AG08396 (cell line): ENCODE data around the gene PTPRN2.
"Not testable (repeated sequence)": the region's sequence is repeated elsewhere in the genome, so short reads cannot be mapped to it uniquely, and the experiment has no call there.

ENCODE experiments used
- DNase-seq: peaks from one replicate; pipeline ENCODE4 v3.0.0; 2012; ENCODE audit warnings: low spot score, mixed read lengths

PTPRN2 gene

DNA sequence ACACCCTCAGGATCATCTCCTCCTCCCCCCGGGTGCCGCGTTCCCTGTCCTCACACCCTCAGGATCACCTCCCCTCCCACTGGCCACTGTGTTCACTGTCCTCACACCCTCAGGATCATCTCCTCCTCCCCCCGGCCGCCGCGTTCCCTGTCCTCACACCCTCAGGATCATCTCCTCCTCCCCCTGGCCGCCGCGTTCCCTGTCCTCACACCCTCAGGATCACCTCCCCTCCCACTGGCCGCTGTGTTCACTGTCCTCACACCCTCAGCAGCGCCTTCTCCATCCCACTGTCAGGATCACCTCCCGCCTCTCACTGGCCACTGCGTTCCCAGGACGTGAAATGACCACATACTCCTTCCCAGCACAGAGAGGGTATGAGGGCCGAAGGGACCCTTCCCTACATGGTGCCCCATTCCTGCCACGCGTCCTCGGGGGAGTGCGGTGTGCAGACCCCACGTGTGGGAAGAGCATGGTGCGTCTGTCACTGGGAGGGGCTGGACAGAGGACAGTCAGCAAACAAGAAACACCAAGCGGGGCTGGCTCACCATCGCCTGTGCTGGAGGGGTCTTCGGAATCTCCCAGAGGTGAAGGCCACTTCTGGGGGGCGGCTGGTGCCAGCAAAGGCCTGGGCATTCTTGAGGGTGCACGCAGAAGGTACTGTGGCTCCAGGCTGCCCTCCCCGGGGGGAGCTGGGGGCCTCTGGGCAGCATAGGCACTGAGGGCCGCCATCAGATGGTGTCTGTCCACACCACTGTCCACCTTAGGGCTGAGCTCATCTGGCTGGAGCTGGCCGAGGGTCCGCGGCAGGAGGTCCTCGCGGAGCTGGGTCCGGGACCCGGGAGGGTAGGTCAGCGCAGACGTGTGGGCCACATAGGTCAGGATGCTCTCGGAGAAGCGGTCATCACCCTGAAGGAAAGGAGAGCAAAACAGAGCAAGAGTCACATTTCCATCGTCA is 421.0 kb downstream of the PTPRN2 start:
- no peak for DNase-seq

DNA sequence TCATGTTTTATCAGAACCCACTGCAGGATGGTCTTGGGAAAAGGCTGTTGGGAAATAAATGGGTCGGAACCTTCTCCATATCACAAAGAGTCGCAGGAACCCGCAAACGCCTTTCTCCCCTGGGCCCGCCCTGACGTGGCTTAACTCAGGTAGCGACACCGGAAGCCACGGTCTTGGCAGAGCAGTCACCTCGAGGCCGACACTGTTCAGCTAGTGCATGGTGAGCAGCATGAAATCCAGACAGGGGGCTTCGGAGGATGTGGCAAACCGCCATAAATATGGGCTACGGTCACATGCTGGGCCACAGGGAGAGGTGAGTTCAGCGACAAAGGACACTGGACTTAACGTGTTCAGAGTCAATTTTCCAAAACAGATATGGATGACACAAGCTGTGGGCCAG is 421.9 kb downstream of the PTPRN2 start:
- no peak for DNase-seq

DNA sequence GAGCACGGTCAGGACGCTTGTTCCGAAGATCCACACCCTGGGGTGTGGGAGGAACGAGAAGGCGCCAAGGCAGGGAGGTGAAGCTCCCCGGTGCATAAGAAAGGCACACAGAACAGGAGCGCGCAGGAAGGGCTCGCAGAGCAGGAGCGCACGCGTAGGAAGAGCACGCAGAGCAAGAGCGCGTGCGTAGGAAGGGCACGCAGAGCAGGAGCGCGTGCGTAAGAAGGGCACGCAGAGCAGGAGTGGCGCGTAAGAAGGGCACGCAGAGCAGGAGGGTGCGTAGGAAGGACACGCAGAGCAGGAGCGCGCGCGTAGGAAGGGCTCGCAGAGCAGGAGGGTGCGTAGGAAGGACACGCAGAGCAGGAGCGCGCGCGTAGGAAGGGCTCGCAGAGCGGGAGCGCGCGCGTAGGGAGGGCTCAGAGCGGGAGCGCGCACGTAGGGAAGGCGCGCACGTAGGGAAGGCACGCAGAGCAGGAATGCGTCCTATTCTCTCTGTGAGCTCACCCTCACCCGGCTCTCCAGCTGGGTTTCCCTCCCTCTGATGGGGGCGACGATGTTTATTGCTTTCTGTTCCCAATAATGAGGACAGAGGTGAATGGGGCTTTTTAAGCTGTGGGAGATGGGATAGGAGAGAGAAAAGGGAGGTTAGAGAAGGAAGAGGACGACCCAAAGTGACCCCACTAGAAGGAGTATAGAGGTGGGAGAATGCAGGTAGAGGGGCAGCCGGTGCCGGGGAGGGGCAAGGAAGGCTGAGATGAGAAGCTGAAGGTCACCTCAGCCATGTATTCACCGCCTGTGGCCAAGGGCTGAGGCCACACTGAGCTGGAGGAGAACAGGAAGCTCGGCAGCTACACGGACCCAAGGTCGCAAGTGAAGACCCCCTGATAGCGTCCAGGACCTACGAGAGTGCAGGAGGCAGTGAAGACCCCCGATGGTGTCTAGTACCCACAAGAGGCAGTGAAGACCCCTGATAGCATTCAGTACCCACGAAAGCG is 423.2 kb downstream of the PTPRN2 start:
- DNase-seq: no peak

DNA sequence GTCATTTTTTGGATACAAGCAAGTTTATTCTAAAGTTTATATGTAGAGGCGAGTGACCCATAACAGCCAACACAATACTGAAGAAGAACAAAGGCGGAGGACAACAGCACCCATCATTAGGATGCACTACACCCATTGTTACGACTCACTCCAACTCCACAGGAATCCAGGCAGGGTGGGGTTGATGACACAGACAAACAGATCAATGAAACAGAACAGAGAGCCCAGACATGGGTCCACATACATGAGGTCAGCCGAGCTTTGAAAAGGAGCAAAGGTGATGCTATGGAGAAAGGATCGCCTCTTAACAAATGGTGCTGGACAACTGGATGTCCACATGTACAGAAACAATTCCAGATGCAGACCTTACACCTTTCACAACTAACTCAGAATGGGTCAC is 426.4 kb downstream of the PTPRN2 start:
- DNase-seq: no peak

DNA sequence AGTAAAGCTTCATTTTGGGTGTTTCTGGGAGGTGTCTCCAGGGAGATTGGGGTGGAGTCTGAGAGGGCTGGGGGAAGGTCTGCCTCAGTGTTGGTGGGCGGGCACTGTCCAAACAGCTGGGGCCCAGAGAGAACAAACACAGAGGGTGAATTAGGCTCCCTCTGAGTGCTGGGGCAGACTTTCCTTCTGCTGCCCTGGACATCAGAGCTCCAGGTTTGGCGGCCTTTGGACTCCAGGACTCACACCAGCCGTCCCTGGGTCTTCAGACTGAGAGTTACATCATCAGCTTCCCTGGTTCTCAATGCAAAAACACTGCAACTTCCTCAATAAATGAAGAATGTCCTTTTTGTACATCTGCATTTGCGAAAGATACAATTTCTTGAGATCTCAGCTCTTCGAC is 427.4 kb downstream of the PTPRN2 start:
- DNase-seq: no peak

DNA sequence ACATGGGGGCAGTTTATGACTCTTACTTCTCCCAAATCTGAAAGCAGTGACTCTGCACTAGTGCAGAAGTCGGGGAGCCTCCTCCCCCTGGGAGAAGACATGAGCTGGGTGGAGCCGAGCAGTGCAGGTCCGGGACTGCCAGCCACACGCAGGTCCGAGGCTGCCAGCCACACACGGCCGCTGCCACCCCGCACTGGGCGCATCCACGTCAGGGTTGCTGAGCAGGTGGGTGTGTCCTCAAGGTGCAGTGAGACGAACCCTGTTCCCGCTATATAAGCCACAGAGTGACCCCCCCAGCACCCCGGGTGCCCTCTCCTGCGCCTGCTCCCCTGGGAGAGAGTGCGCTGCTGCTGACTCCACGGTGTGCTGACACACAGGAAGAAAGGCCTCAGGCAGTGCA is 430.2 kb downstream of the PTPRN2 start:
- DNase-seq: no peak

DNA sequence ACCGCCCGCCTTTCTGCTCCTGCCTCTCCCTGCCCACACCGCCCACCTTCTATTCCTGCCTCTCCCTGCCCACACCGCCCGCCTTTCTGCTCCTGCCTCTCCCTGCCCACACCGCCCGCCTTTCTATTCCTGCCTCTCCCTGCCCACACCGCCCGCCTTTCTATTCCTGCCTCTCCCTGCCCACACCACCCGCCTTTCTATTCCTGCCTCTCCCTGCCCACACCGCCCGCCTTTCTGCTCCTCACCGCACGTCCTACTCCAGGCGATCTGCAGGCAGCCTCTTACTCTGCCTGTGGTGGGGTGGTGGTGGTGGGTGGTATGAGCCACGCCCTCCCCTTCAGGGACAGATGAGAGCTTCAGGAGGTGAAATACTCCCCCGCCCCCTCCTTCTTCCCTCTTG is 436.4 kb downstream of the PTPRN2 start:
- DNase-seq: not testable (repeated sequence)

DNA sequence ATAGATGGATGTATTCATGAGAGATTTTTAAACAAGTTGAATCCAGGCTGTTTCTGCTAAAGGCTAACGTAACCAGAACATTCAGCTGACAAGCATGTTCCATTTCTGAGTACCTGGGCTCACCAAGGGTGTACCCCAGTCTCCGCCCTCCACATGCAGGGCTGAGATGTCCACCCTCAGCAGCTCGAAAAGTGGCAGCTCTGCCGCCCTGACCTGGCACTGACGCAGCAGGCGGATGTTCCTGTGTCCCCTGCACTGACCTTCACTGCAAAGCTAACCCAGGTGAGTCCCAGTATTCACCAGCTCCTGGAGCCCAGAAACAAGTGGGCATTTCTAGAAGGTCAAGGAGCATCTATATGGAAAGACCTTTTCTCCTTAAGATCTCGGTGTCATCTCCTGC is 437.4 kb downstream of the PTPRN2 start:
- no peak for DNase-seq

DNA sequence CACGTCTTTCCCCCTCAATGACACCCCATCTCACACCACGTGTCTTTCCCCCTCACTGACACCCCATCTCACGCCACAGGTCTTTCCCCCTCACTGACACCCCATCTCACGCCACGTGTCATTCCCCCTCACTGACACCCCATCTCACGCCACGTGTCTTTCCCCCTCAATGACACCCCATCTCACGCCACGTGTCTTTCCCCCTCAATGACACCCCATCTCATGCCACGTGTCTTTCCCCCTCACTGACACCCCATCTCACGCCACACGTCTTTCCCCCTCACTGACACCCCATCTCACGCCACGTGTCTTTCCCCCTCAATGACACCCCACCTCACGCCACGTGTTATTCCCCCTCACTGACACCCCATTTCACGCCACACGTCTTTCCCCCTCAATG is 440.2 kb downstream of the PTPRN2 start:
- not testable (repeated sequence) for DNase-seq

DNA sequence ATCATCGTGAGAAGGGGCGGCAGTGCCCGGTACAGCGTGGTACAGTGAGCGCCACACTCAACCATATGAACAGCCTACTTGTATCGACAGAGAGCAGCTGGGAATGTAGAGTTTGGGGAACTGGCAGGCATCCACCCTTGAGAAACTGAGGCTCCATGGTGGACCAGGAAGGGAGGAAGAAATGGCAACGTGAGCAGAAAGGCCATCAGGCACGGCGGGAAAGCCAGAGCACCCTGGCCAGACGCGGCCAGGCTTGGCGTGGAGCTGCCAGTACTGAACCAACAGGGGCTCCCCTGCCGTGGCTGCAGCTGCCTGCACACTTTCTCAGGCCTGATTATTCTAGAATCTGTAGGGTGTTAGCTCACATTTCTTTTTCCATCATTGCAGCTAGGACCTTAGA is 442.3 kb downstream of the PTPRN2 start:
- DNase-seq: no peak

DNA sequence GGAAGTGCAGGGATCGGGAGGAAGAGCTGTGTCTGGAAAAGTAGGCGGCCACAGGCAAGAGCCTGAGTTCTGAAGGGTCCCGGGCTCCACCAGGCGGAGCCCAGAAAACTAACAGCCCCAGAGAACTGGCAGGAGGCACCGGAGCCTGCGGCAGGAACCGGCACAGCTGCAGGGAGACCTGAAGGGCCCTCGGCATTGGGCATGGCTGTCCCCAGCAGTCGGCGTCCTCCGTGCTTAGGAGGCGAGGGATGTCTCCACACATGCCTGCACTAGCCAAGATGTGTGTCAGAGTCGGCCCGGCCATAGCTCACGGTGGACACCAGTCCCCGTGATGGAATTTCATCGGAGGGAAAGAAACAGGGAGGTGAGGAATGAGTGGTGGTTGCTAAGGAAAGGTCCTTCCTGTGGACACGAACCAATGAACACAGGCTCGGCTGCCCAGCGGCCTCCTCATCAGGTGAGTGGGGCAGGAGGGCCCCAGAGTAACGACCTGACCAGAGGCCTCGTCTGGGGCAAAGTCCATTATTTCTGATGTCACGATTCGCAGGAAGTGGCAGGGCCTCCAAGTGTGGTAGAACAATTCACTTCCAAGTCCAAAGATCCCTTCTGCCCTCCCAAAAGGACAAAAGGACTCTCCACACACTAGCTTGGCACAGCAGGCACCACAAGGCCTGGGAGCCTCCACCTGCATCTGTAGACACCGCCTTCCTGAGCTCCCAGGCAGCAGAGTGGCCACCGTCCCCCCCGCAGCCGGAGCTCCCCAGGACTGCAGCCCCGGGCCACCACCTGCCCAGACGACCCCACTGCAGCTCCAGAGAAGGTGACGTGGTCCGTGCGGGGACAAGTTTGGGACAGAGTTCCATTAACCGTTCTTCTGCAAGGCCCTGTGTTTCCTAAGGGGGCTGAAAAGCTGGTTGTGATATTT is 444.2 kb downstream of the PTPRN2 start:
- no peak for DNase-seq

DNA sequence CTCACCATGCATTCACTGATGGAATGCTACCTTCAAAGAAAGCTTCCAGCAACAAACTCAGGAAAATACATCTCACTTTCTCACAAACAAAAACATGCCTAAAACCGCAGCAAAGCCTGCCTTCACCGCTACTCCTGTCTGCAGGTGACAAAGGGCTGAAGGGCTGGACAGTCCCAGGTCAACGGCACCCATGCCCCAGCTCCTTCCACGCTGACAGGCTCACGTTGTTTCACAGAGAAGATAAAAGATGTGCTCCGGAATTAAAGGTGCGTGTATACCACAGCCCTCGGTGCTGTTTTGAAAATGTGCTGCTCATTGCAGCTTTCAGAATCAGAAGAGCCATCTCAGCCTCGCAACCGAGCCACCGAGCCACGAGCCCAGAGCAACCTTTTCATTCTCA is 445.0 kb downstream of the PTPRN2 start:
- DNase-seq: no peak

DNA sequence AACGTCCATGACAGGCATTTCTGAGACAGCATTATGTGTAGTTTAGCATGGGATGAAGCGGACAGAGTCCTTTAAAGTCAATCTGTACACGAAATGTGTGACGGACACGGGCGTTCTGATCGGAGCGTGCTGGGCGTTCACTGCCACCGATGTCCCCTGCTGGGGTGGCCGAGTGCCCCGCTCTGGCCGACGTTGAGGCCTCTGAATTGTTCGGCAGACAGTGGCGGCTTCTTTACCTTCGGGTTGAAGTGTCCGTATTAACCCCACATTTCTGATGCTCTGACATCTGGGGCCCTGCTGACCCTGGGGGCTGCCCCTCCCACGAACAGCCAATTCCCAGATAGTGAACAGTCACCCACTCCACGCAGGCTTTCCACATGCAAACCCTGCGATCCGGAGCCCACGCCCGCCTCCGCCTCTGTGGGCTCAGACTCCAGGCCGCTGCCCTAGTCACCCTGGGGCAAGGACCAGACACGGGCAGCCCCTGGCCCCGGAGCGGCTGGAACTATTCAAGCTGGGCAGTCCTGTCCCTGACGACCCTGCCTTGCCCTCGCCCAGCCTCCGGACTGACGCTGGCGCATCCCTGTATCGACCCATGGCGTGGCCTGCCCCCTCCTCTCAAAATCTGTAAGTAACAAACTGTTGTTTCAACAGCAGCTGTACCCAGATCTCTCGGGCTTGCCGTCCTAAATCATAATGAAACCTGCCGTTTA is 445.7 kb downstream of the PTPRN2 start:
- DNase-seq: no peak

DNA sequence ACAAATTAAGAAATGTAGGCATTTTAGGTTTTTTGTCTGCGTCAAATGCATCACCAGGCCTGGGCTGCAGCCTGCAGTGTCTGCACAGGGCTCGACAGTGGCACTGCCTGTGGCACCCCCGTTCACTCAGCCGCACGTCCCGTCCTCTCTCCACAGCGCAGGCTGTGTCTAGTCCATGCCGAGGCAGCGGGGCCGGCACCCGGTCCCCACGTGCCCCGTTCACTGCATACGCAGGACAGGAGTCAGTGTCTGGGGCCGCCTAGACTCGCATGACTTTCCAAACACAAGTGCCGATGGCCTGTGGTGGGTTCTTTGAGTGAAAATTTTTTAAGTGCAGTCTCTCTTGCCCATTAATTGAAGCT is 446.4 kb downstream of the PTPRN2 start:
- DNase-seq: no peak

DNA sequence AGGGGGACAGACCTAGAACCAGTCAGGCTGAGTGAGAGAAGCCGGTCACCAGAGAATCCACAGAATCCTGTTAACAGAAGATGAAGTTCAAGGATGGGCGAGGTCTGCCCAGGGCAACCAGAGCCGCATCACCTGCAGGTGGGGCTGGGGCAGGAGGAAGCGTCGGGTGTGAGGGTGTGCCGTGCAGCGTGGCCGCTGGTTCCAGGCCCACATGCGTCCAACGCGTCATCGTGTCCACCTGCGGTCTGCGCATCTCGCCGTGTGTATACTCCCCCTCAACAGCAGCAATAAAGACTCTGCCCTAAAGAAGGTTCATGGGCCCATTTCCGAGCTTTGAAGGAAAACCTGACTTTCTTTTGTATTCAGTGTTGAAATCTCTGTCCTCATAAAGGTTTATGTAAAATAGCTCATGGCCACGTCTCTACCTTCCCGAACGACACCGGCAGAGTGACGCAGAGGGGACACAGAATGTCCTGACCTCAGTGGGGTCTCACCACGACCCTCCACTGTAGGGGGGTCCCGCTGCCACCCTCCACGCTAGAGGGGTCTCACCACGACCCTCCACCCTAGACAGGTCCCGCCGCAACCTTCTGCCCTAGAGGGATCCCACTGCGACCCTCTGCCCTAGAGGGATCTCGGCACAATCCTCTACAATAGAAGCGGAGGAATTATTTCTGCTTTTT is 446.9 kb downstream of the PTPRN2 start:
- no peak for DNase-seq

DNA sequence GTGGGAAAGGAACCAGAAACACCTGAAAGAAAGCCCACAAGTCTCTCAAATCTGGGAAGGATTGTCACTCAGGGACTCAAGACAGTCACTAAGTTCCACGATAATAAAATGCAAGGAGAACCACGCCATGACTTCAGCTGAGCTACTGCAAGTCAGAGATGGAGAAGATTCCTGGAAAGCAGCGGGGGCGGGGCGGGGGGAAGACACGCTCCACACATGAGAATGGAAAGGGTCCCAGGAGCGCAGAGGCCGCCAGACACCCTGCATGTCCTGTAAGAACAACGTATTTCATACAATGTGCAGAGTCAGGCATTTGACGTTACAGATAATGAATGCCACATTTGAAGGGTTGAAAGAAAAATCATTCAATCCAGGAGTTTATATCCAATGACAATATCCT is 448.1 kb downstream of the PTPRN2 start:
- DNase-seq: no peak

DNA sequence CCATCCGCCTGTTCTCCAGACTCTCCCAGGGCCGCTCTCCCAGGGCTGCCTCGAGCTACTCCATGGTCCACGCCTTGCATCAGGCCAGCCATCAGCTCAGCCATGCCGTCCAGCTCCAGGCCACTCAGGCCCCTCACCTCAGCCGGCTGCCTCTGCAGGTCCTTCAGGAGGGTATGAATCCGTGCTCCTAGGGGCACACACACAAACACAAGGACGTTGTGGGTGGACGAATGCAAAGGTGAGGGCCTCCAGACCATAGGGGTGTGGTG is 449.4 kb downstream of the PTPRN2 start:
- DNase-seq: no peak

DNA sequence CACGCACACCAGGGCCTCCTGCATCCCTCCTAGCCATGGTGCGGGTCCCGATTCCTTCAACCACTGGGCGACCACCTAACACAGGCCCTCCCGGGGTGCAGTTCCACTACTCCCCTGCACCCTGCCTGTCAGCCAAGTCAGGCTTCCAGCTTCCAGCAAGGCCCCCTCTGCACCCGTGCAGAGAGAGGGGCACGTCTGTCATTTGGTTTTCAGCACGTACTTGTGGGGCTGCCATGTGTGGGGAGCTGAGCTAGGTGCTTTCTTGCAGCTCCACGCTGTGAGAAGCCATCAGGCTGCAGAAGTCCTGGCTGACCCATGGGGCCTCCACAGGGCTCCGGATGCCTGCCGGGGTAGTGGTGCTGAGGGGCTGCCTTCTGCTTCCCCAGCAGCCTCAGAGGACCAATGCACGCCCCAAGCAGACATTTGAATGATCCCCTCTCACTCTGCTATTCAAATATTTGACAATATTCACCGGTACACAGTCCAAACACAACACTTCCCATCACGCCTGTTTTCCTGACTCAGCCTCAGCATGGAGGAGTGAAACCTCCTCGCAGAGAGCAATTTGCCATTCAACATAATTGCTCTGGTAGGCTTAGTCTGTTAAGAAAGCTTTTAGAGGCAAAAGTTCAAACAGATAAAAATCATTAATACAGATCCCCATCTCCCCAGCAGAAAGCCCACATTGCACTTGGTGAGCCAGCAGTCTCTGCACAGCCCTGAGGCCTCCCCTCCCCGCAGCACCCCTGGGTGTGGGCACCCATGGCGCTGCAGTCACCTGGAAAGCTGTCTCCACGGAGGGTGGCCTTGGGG is 449.9 kb downstream of the PTPRN2 start:
- no peak for DNase-seq

DNA sequence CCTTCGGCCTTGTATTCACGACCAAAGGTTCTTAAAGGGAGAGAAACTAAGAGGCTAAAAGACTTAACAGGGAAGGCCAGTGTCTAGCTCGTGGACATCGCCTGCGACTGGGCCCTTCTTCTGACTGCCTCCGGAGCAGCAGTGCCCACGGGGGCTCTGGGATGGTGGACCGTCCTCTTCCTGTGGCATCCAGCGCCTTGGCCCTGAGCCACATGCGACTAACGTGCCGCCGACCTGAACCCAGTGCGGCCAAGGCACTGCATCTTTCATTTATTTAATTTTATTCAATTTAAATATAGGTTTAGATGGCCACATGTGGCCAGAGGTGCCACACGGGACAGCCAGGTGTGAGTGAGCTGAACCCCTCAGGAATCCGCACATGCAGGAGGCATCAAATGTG is 451.7 kb downstream of the PTPRN2 start:
- no peak for DNase-seq

DNA sequence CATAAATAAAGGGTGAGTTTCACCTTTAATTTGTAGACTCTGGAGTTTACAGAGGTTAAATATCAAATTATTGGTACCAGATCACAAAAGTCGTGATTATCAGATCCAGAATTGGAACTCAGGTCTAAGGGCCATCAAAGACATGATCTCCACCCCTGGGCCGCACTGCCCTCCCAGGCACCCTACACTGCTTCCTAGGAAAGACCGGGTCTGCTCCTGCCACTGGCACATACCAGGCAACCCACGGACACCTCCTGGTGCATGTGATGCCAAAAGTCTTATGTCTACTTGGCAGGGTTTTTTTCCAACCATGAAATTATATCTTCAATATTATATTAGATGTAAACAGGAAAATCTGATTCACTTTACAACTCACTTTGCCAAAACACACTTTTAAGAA is 452.8 kb downstream of the PTPRN2 start:
- DNase-seq: no peak
